GM18858 (cell line): ENCODE results near the gene STXBP1.
"Not testable (repeated sequence)": the region's sequence is repeated elsewhere in the genome, so short reads cannot be mapped to it uniquely, and the experiment has no call there.

ENCODE experiments used
- ATAC-seq: cut with Tn5 transposase; IDR thresholded peaks from one replicate; pipeline ENCODE4 v1.9.1; 2021; ENCODE audit not compliant: unreplicated experiment

STXBP1 gene

DNA sequence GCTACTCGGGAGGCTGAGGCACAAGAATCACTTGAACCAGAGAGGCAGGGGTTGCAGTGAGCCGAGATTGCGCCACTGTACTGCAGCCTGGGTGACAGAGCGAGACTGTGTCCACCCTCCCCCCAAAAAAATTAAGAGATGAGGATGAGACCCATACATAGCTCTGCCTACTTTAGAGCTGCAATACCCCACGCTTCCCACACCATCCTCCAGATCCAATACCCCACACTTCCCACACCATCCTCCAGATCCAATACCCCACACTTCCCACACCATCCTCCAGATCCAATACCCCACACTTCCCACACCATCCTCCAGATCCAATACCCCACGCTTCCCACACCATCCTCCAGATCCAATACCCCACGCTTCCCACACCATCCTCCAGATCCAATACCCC lies 34.9 kb upstream of the STXBP1 start:
- ATAC-seq = not testable (repeated sequence)

DNA sequence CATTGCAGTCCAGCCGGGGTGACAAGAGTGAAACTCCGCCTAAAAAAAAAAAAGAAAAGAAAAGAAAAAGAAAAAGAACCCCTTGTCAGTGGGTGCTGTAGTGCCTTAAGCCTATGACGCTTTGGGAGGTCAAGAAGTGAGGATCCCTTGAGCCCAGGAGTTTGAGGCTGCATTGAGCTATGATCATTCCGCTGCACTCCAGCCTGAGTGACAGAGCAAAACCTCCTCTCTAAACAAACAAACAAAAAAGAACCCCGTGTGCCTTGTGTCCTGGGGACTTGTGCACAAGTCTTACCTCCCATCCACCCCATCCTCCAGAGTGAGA lies 33.5 kb upstream of the STXBP1 start:
- no peak for ATAC-seq

DNA sequence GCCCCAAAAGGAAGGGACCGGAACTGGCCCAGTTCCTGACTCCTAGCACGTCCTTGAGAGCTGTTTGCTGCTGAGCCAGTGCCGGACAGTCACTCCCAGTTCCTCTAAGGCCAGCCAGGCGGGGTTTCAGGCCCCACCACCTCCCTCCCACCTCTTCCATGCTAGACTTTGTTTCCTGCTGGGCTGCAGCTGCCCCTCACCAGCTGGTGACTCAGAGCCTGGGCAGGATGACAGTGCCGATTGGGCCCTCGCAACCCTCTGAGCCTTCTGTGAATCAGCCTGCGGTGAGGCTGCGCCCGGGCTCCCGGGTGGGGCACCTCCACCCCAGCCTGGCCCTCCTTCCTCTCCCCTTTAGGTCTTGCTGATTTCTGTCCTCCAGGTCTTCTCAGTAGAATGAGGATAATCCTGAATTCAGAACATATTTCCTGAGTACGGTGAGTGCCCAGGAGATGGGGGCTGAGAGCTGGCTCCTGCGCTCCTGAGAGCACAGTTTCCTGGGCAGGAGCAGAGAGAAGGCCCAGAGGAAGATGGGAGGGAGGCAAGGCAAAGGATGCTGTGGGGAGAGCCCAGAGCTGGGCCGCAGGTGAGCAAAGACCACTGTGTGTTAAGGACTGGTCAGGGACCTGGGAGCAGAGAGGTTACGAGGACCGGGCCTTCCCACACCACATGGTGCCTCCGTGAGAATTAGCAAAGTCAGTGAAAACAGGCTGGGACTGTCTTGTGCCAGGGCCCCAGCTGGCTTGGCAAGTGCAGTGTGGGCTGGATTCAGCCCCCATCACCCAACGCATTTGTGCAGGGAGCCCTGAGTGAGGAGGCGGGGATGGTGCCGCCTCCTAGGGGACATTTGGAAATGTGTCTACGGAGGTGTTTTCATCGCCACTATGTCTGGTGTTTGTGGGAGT lies 32.9 kb upstream of the STXBP1 start:
- no peak for ATAC-seq

DNA sequence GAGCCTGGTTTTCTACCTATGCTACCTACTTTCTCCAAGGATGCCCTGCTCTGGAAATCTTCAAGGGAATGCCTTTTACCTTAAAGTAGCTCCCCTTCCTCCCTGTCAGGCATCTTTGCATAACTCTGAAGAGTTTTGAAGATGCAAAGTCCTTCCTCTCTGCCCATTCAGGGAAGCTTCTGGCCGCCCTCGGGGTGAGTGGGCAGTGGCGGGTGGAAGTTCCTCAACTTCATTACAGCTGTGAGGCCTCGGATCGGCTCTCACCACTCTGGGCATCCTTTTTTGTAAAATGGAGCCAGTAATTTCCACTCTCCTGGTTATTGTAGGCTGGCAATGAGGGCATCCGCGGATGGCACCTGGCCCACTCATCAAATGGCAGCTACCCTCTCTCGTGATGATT lies 31.7 kb upstream of the STXBP1 start:
- no peak for ATAC-seq

DNA sequence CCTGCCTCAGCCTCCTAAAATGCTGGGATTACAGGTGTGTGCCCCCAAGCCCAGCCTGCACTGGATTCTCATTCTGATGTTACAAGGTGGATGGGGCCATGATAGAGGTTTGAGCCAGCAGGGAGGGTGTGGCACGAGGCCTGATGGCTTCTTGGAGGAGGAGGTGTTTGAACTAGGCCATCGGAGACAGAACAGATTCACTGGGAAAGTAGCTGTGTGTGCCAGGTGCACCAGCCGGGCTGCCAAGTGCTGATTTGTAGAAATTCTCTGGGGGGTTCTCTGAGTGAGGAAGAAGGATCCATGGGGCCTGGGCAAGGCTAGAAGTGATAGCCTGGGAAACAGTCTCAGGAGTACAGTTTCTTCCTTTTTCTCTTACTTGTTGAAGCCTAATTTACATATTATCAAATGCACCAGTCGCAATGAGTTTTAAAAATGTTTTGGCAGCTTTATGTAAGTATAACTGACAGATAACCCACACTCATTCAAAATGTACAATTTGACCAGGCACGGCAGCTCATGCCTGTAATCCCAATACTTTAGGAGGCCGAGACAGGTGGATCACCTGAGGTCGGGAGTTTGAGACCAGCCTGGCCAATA lies 31.1 kb upstream of the STXBP1 start:
- ATAC-seq = no peak

DNA sequence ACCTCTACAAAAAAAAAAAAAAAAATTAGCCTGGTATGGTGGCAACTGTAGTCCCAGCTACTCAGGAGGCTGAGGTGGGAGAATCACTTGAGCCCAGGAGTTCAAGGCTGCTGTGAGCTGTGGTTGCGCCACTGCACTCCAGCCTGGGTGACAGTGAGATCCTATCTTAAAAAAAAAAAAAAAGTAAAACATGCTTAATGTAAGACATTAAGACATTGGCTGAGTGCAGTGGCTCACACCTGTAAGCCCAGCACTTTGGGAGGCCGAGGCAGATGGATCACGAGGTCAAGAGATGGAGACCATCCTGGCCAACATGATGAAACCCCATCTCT lies 27.6 kb upstream of the STXBP1 start:
- not testable (repeated sequence) for ATAC-seq

DNA sequence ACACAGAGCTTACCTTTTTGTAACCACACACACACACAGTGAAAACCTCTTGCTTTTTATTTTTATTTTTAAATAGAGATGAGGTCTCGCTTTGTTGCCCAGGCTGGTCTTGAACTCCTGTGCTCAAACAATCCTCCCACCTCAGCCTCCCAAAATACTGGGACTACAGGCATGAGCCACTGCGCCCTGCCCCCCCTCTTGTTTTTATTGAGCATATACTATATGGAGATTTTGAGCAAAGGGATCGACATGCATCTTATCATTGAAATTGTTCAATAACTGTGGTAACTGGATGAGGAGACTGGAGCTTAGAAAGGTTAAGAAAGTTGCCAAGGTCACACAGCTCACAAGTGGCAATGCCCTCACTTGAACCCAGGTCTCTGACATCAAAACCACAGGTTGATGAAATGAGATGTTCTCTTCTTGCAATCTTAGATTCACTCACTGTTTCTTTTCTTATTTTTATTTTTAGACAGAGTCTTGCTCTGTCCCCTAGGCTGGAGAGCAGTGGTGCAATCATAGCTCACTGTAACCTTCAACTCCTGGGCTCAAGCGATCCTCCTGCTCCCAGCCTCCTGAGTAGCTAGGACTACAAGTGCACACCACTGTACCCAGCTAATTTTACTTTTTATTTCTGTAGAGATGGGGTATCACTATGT lies 26.8 kb upstream of the STXBP1 start:
- no peak for ATAC-seq

DNA sequence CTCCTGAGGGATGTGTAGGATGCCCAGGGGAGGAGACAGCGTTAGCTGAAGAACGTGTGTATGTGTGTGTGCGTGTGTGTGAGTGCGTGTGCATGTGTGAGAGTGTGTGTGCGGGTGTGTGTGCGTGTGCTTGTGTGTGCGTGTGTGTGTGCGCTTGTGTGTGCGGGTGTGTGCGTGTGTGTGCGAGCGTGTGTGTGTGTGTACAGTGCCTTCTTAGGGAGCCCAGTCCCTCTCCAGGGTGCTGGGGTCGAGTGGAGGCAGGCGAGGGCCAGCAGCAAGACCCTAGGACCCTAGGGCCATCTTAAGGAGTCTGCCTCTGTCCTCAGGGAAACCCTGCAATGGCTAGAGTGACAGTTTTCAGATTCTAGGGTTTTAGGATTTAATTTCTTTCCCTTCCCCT lies 26.0 kb upstream of the STXBP1 start:
- no peak for ATAC-seq

DNA sequence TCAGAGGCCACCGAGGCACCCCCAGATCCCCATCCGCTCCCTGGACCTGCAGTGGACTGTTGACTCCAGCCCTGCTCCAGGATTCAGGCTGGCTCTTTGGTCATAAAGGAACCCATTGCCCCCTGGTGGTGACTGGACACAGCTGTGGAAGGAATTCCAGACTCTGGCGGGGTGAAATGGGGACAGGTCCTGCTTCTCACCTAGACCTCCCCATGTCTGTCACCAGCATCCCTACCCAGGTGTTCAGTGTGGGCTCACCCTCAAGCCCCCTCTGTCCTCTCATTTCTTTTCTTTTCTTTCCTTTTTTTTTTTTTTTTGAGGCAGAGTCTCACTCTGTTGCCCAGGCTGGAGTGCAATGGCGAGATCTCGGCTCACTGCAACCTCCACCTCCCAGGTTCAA lies 25.5 kb upstream of the STXBP1 start:
- no peak for ATAC-seq

DNA sequence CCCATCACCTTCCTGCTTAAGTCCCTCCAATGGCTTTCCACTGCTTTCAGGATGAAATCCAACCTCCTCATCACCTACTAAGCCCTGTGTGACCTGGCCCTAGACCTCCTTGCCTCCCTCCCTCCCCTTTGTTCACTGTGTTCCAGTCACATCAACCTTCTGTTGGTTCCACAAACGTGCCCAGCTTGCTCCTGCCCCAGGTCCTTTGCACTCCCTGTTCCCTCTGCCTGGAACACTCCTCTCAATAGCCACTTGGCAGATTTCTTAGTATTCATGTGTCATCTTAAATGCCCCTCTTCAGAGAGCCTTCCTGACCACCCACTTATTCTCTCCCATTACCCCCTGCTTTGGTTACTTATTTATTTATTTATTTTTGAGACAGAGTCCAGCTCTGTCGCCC lies 24.1 kb upstream of the STXBP1 start:
- ATAC-seq = no peak

DNA sequence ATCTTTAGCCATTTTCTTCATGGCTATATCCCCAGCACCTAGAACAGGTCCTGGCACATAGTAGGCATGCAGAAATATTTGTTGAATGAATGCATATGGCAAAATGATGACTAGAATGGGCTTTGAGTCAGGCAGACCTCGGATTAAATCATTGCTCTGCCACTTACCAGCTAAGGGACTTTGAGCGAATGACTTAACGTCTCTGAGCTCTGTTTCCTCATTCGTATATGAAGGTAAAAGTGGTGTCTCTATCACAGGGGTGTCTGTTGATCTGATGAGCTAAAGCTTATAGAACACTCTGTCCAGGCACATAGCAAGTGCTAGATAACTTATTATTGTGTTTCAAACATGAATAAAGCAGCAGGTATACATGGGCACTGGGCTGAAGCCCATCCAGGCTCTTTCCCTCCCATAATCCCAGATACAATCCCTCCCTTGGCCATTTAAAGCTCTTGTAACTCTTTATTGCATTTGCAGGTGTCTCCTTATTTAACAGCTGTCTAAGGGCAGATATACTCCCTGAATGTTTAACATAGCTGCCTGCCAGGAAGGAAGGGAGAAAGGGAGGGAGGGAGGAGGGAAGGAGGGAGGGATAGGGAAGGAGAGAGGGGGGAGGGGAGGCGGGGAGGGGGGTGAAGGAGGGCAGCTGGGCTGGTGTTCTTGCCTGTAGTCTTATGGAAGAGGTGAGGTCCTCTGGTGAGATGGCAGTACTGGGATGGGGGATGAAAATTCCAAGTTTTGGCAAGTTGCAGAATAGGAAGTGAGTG lies 23.2 kb upstream of the STXBP1 start:
- no peak for ATAC-seq

DNA sequence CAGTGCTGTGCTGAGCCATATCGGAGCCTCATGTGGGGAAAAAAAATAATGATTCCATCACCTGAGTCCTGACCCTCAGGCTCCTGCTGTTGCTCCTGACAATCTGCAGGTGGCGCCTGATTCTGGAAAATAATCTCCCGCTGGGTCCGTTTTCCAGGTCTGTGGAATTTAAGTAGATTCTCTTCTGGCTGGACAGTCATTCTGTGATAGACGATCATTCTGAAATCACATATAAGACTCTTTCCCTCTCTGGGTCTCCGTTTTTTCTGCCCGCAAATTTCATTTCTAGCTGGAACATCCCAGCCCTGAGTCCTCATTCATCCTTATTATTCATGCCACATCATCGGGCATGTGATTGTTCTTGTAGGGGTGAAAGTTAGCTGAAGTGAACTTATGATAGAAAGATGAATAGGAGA lies 22.1 kb upstream of the STXBP1 start:
- ATAC-seq = no peak

DNA sequence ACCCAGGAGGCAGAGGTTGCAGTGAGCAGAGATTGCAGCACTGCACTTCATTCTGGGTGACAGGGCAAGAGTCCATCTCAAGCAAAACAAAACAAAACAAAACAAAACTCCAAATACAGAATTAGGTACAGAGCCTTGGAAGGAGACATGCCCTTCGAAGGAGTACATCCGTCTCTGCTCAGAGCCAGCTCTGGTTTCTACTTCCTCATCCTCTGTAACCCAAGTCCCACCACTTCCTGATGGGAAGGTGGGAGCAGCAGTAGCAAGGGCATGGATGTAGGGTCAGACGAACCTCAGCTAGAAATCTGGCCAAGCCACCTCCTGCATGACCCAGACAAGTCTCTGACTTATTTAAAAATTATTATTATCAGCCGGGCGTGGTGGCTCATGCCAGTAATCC lies 16.5 kb upstream of the STXBP1 start:
- no peak for ATAC-seq

DNA sequence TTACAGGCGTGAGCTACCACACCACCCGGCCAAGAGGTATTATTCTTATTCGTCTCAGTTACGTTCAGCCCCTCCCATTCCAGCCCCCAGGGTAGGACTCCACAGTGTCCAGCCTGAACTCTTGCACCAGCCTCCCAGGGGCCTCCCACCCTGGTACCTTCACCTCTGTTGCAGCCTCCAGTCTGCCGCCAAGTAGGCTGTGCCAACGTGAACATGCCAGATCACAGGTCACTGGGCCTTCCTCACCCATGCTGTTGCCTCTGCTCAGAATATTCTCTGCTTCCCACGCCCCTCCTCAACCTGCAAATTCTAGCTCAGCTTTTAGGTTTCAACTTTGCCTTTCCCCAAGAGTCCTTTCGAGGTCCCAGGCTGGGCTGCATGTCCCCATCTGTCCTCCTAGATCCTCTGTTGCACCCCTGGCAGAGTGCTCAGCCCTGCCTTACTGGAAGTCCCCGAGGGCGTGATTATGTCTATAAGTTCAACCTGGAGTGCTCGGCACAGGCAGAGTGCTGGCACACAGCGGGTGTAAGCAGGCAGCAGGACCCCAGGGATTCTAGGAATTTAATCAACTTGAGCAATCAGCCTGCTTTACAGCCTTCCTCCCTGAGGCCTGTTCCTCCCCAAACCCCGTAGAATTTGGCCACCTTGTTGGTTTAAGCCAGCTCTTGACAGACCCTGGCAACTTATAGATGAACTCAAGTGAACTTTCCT lies 13.1 kb upstream of the STXBP1 start:
- no peak for ATAC-seq

DNA sequence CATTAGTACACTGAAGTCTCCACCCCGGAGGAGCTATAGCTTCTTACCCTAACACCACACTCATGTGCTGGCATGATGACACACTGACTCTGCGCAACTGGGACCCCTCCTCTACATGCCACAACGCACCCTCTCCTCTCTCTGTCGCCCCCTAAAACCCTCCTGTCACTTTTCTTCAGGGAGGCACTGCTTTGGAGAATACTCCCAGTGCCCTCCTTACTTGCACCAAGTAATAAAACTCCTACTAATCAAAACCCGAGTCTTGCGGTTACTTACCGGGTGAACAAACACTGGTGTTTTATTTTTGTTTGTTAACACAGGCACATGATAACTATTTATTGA lies 12.6 kb upstream of the STXBP1 start:
- no peak for ATAC-seq

DNA sequence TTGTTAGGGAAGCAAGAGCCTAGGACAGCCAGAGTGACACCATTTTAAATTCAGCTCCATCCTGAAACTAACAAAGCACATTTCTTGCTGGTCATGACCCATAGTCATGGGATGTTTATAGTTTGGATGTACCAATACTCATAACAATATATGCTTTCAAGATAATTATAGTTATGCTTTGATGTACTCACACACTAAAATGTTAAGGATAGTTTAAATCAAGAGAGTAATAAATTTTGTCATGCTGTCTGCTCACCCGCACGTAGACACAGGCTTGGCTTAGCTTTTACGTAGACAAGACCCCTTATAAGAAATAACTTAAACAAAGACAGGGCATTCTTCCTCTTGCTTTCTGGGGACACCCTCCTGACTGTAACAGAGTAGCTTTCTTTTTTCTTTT lies 8.9 kb upstream of the STXBP1 start:
- ATAC-seq = no peak

DNA sequence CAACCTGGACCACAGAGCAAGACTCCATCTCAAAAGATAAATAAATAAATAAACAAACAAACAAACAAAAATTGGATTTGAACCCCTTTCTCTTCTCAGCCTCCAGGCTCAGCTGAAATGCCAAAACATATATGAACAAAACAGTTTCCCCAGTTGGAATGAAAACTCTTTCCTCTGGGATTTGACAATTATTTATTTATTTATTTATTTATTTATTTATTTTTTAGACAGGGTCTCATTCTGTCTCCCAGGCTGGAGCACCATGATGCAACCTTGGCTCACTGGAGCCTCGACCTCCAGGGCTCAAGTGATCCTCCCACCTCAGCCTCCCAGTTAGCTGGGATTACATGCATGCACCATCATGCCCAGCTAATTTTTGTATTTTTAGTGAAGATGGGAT lies 6.0 kb upstream of the STXBP1 start:
- no peak for ATAC-seq

DNA sequence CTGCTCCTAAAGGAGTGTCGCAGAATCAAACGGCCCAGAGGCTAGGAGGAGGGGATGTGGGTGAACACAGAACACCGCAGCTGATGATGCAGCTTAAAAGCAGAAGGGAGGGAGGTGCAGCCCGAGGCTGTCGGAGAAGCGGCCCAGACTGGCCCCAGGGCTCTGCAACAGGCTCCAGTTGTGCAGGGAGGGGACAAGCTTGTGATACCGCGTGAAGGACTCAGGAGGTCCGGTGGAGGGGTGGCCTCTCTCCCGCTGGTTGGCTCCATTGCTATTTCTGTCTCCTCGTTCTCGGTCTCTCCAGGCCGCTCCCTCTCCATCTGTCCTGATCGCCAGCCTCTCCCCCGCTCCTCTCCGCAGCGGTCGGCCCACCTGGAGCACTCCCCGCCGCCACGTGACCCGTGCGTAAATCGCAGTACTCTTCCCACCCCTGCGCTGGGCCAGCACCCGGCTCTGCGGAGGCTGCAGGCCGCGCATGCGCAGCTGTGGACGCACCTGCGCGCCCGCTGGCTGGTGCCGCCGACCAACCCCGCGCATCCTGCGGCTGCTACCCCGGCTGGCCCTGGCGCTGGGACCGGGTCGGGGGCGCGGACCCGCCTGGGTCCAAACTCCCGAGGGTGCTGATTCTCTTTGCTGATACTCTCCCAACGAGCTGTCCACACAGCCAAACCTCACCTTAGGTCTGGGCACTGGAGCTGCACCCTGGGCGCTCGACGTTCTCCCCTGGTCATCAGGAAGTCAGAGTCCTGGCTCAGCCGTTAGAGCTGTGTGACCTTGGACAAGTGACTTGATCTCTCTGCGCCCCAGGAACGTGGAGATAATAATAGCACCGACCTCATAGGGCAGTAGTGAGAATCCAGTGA lies 3.7 kb upstream of the STXBP1 start:
- ATAC-seq = no peak

DNA sequence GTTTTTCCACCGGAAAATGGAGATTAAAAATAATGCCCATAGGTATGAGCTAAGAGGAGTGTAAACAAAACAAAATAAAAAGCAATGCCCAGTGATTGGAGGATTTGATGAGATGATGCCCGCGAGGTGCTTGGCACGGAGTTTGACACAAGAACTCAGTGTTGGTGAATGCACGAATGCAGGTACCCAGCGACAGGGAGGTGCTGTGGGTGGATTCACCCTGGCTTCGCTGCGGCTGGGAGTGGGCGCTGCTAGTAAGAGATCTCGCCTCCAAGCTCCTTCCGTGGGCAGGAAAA lies 526 bp upstream of the STXBP1 start:
- ATAC-seq = no peak

DNA sequence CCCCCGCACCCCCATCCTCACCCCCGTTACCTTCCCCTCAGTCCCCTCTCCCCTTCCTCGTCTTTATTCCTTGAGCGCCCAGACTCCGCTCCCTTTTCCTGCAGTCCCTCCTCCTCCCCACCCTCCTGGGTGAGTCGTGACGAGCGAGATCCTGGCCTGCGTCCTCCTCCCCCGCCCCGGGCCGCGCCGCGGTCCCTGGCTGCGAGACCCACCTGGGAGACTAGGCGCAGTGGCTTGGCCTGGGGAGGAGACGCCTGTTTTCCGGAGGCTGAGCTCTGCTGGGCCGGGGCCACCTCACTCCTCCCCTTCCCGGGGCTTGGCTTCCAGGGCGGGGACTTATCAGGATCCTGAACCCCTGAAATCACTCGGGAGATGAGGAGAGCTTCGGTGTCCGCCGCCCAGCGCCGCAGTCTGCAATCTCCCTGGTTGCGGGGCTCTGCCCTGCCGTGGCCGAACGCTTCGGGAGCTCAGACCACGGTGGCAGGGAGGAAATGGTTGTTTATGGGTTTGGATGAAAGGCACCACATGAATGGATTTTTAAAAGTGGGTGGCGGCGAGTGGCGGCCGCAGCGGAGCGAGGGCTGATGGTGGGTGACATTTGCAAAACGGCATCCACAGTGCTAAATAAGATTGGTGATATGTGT lies 984 bp downstream of the STXBP1 start:
- ATAC-seq = no peak
